Stimulated activated CD4-positive, alpha-beta T cell treated with anti-CD3 and anti-CD28 coated beads, Interleukin-4, amount 100 ng/mL, for 4 hours (primary cell): ENCODE results near the gene CDC42BPA.

ENCODE experiments used
- DNase-seq, 2 experiments: peaks; one replicate each; pipeline ENCODE4 v3.0.0-alpha.2; 2020

CDC42BPA gene

GRCh38 chr1:226987623-226988333 lies 330.5 kb downstream of the CDC42BPA start:
- DNase-seq: no peak

GRCh38 chr1:226987179-226987536 lies 331.1 kb downstream of the CDC42BPA start:
- DNase-seq: no peak

- DNase-seq: no peak
Observed at GRCh38 chr1:226986496-226987178, 331.7 kb downstream of the CDC42BPA start.

- no peak for DNase-seq
Observed at GRCh38 chr1:226985839-226986463, 332.3 kb downstream of the CDC42BPA start.

- no peak for DNase-seq
Observed at GRCh38 chr1:226985239-226985838, 333.0 kb downstream of the CDC42BPA start.

- no peak for DNase-seq
Observed at GRCh38 chr1:226984521-226985238, 333.6 kb downstream of the CDC42BPA start.

- no peak for DNase-seq
Observed at GRCh38 chr1:226983992-226984364, 334.3 kb downstream of the CDC42BPA start.

GRCh38 chr1:226983247-226983991 lies 334.9 kb downstream of the CDC42BPA start:
- no peak for DNase-seq

GRCh38 chr1:226982451-226983177 lies 335.7 kb downstream of the CDC42BPA start:
- no peak for DNase-seq

- no peak for DNase-seq
Observed at GRCh38 chr1:226981838-226982237, 336.5 kb downstream of the CDC42BPA start.

- DNase-seq: no peak
Observed at GRCh38 chr1:226981386-226981817, 336.9 kb downstream of the CDC42BPA start.

- no peak for DNase-seq
Observed at GRCh38 chr1:226980565-226981385, 337.5 kb downstream of the CDC42BPA start.

- DNase-seq: no peak
Observed at GRCh38 chr1:226980122-226980560, 338.2 kb downstream of the CDC42BPA start.

GRCh38 chr1:226979517-226980121 lies 338.7 kb downstream of the CDC42BPA start:
- DNase-seq: no peak

- DNase-seq: no peak
Observed at GRCh38 chr1:226979115-226979516, 339.2 kb downstream of the CDC42BPA start.

GRCh38 chr1:226978432-226979114 lies 339.7 kb downstream of the CDC42BPA start:
- no peak for DNase-seq

- DNase-seq: no peak
Observed at GRCh38 chr1:226977643-226978431, 340.5 kb downstream of the CDC42BPA start.

GRCh38 chr1:226976978-226977642 lies 341.2 kb downstream of the CDC42BPA start:
- no peak for DNase-seq
